ENCODE data around the gene ARMC3.

Gene ARMC3

DNA sequence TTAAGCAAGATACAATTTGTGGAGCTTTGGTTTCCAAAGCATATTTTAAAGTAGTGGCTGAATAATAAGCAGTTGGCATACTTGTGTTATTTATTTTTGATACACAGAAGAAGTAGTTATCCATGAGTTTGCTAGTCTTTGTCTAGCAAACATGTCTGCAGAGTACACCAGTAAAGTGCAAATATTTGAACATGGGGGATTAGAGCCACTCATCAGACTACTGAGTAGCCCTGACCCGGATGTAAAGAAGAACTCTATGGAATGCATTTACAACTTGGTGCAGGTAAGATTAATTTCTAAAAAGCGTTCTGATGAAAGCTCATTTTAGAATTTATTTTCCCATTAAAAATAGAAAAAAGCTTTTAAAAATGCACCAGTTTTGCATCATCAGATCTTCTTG lies 31.4 kb downstream of the ARMC3 start:
- Histone ChIP-seq H3K4me1 (no peaks in the 10 kb centered on the region), H2AFZ (no peak overlapping the region), H3K9me3 (ENCODE audit: control insufficient read depth, low read length) (no peaks in the 10 kb centered on the region), H3K36me3 (ENCODE audit: control insufficient read depth, insufficient read depth, low read length) (no peaks in the 10 kb centered on the region), H3K4me2 (ENCODE audit: low read length) (no peak overlapping the region), H3K79me2 (no peaks in the 10 kb centered on the region), H3K9ac (no peak overlapping the region), H3K27me3 (ENCODE audit: control insufficient read depth, insufficient read depth, low read length) (no peaks in the 10 kb centered on the region), H3K27ac (no peak overlapping the region), H3K4me3 (ENCODE audit: low read depth, low read length) (no peak overlapping the region)
- TF ChIP-seq, protein P1, sequence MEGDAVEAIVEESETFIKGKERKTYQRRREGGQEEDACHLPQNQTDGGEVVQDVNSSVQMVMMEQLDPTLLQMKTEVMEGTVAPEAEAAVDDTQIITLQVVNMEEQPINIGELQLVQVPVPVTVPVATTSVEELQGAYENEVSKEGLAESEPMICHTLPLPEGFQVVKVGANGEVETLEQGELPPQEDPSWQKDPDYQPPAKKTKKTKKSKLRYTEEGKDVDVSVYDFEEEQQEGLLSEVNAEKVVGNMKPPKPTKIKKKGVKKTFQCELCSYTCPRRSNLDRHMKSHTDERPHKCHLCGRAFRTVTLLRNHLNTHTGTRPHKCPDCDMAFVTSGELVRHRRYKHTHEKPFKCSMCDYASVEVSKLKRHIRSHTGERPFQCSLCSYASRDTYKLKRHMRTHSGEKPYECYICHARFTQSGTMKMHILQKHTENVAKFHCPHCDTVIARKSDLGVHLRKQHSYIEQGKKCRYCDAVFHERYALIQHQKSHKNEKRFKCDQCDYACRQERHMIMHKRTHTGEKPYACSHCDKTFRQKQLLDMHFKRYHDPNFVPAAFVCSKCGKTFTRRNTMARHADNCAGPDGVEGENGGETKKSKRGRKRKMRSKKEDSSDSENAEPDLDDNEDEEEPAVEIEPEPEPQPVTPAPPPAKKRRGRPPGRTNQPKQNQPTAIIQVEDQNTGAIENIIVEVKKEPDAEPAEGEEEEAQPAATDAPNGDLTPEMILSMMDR (IDR thresholded peaks at IDR 0.05), result no peak

GRCh38 chr10:22959950-22960349 lies 32.1 kb downstream of the ARMC3 start:
- H3K79me2 ChIP-seq, result no peaks in the 10 kb centered on the region
- no peaks in the 10 kb centered on the region for H3K27me3 ChIP-seq (ENCODE audit: control insufficient read depth, insufficient read depth, low read length)
- TF ChIP-seq, protein P1 (IDR thresholded peaks at IDR 0.05), result no peak
- no peak overlapping the region for H3K9ac ChIP-seq
- no peaks in the 10 kb centered on the region for H3K36me3 ChIP-seq (ENCODE audit: control insufficient read depth, insufficient read depth, low read length)
- H3K4me1 ChIP-seq, result no peaks in the 10 kb centered on the region
- H3K27ac ChIP-seq, result no peak overlapping the region
- no peak overlapping the region for H3K4me2 ChIP-seq (ENCODE audit: low read length)
- no peak overlapping the region for H2AFZ ChIP-seq
- H3K4me3 ChIP-seq (ENCODE audit: low read depth, low read length), result no peak overlapping the region
- no peaks in the 10 kb centered on the region for H3K9me3 ChIP-seq (ENCODE audit: control insufficient read depth, low read length)

DNA sequence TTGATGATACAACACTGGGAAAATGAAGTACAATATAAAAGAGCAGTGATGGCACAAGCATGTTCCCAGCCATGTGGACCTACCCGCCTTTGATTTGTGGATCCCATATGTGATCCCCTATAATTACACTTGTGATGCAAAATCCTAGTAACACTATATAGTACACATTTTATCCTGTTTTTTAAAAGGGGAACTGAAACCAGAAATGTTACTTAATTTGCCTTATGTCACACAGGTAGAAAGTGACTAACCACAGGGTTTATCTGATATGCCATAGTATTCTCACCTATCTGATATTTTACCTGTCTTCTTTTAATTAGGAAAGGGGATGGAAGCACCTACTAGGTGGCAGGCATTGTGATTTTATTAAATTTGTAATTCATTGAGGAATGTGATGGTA lies 35.0 kb downstream of the ARMC3 start:
- Histone ChIP-seq H3K79me2 (no peaks in the 10 kb centered on the region), H3K4me3 (ENCODE audit: low read depth, low read length) (no peak overlapping the region), H3K9me3 (ENCODE audit: control insufficient read depth, low read length) (no peaks in the 10 kb centered on the region), H3K36me3 (ENCODE audit: control insufficient read depth, insufficient read depth, low read length) (no peaks in the 10 kb centered on the region), H2AFZ (no peak overlapping the region), H3K27ac (no peak overlapping the region), H3K27me3 (ENCODE audit: control insufficient read depth, insufficient read depth, low read length) (no peaks in the 10 kb centered on the region), H3K4me1 (no peaks in the 10 kb centered on the region), H3K4me2 (ENCODE audit: low read length) (no peak overlapping the region), H3K9ac (no peak overlapping the region)
- TF ChIP-seq, protein P1 (IDR thresholded peaks at IDR 0.05), result no peak

GRCh38 chr10:22969704-22970103 lies 41.9 kb downstream of the ARMC3 start:
- H3K9ac ChIP-seq, result no peak overlapping the region
- no peaks in the 10 kb centered on the region for H3K4me1 ChIP-seq
- no peaks in the 10 kb centered on the region for H3K79me2 ChIP-seq
- H3K9me3 ChIP-seq (ENCODE audit: control insufficient read depth, low read length), result no peaks in the 10 kb centered on the region
- H2AFZ ChIP-seq, result no peak overlapping the region
- TF ChIP-seq, protein P1 (IDR thresholded peaks at IDR 0.05), result no peak
- no peak overlapping the region for H3K4me2 ChIP-seq (ENCODE audit: low read length)
- H3K36me3 ChIP-seq (ENCODE audit: control insufficient read depth, insufficient read depth, low read length), result no peaks in the 10 kb centered on the region
- no peaks in the 10 kb centered on the region for H3K27me3 ChIP-seq (ENCODE audit: control insufficient read depth, insufficient read depth, low read length)
- no peak overlapping the region for H3K4me3 ChIP-seq (ENCODE audit: low read depth, low read length)
- no peak overlapping the region for H3K27ac ChIP-seq

DNA sequence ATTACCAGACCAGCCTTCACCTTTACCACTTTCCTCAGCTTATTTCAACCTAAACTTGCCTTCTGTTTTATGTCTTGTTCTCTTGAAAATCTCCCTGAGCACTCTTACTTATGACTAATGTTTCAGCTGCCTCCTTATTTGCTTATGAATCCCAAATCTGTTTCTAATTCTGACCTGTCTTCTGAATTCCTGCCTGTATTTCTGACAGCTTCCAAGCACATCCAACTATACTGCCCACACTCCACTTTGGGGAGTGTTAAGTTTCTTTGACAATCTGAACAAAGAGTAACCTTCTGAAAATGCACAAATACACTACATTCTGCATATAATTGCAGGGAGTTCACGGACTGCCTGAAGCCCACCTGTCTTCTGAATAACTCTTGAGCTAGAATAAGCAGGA lies 48.7 kb downstream of the ARMC3 start:
- Histone ChIP-seq H3K4me3 (ENCODE audit: low read depth, low read length) (no peak overlapping the region), H2AFZ (no peak overlapping the region)

More for the DNA sequence above, 48.7 kb downstream of the ARMC3 start:
- Histone ChIP-seq H3K27ac (no peak overlapping the region), H3K79me2 (no peaks in the 10 kb centered on the region), H3K4me2 (ENCODE audit: low read length) (no peak overlapping the region), H3K9ac (no peak overlapping the region), H3K27me3 (ENCODE audit: control insufficient read depth, insufficient read depth, low read length) (no peaks in the 10 kb centered on the region), H3K36me3 (ENCODE audit: control insufficient read depth, insufficient read depth, low read length) (no peaks in the 10 kb centered on the region), H3K9me3 (ENCODE audit: control insufficient read depth, low read length) (no peaks in the 10 kb centered on the region), H3K4me1 (no peaks in the 10 kb centered on the region)
- TF ChIP-seq, protein P1 (IDR thresholded peaks at IDR 0.05), result no peak

Data from parathyroid adenoma (tissue), 2 donors.